GM21619 (cell line): ENCODE data around the gene IPO5.
"Not testable (repeated sequence)": the region's sequence is repeated elsewhere in the genome, so short reads cannot be mapped to it uniquely, and the experiment has no call there.

Source experiments
- ATAC-seq: cut with Tn5 transposase; IDR thresholded peaks from one replicate; pipeline ENCODE4 v1.9.1; 2021; ENCODE audit not compliant: unreplicated experiment

IPO5 gene

GRCh38 chr13:97948041-97948440 lies 5.4 kb upstream of the IPO5 start:
- no peak for ATAC-seq

GRCh38 chr13:97949316-97949715 lies 4.2 kb upstream of the IPO5 start:
- ATAC-seq = not testable (repeated sequence)

DNA sequence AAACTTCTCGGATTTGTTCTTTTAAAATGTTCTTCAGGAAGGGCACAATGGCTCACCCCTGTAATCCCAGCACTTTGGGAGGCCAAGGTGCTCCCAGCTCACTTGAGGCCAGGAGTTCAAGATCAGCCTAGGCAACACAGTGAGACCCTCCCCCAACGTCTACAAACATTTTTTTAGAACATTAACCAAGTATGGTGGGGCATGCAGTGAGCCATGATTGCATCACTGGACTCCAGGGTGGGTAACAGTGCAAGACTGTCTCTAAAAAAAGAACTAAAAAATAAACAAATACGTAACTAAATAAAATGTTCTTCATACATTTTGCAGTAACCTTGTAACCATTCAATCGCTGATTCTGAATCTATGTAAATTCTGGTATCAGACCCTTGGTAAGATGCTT lies 2.1 kb upstream of the IPO5 start:
- no peak for ATAC-seq

DNA sequence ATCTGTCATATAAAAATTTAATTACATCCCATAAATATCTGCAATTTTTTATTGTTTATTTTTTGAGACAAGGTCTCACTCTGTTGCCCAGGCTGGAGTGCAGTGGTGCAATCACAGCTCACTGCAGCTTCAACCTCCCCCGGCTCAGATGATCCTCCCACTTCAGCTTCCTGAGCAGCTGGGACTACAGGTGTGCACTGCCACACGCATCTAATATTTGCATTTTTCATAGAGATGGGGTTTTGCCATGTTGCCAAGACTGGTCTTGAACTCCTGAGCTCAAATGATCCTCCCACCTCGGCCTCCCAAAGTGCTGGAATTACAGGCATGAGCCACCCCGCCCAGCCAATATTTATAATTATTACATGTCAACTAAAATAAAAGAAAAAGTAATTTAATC lies 644 bp upstream of the IPO5 start:
- ATAC-seq = peak; percentile 77

- ATAC-seq = no peak
Observed at GRCh38 chr13:97961340-97961739, 7.9 kb downstream of the IPO5 start.

- ATAC-seq = no peak
Observed at GRCh38 chr13:97962887-97963286, 9.4 kb downstream of the IPO5 start.

GRCh38 chr13:97967226-97967625 lies 13.8 kb downstream of the IPO5 start:
- ATAC-seq = no peak

DNA sequence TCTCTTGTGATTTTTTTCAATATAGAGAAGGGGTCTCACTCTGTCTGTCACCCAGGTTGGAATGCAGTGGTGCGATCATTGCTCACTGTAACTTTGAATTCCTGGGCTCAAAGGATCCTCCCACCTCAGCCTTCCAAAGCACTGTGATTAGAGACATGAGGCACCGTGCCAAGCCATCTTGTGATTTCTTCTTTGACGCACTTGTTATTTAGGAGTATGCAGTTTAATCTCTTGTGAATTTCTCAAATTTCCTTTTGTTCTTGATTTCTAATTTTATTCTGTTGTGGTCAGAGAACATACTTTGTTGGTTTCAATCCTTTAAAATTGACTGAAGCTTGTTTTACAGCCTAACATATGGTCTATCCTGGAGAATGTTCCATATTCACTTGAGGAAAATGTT lies 14.5 kb downstream of the IPO5 start:
- no peak for ATAC-seq

- no peak for ATAC-seq
Observed at GRCh38 chr13:97971519-97971918, 18.0 kb downstream of the IPO5 start.

- ATAC-seq = no peak
Observed at GRCh38 chr13:97974773-97975172, 21.3 kb downstream of the IPO5 start.

DNA sequence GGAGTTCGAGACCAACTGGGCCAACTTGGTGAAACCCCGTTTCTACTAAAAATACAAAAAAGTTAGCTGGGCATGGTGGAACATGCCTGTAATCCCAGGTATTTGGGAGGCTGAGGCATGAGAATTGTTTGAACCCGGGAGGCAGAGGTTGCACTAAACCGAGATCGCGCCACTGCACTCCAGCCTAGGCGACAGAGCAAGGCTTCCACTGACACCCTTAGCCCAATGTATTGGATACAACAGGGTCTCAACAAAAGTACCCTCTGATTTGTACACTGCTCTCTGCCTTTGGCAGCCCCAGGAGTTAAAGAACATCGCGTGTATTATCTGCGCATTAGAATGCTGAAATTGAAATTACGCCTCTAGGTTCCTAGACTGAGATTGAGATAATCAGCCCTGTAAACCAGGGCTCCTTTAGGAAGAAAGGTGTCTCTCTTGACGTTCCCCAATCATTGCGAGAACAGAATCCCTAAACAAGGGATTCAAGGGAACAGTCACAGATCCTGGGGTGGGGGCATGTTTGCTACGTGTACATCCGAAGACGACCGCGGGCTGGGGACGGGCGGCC lies 21.9 kb downstream of the IPO5 start:
- ATAC-seq = peak; percentile 1

DNA sequence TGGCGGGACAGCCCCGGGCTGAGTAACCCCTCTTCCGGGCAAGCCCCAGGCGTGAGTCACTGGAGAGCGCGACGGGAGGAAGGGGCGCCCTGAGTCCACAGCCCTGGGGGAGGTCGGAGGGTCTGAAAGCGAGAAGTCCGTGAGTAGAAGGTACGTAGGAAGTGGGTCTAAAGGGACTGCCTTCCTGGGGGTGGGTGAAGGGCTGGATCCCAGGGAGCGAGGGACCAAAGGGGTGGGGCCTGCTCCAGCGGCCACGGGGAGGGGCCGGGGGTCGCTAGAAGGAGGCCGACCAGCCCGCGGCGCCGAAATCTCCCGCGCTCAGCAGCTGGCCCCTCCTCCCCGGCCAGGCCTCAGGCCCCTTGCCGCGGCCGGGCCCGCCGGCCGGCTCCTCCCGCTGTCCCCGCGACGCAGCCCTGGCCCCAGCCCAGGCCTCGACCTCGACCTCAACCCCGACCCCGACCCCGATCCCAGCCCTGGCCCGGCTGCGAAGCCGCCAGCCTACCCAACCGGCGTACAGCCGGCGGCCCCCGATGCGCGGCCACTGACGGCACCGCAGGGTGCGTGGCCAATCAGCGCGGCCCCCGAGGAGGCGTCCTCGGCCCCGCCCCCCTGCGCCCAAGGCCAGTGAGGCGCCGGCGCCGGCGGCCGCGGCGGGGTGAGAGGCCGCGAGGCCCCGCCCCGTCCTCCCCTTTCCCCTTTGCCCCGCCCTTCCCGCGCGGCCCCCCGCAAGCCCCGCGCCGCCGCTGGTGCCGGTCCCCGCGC lies 22.6 kb downstream of the IPO5 start:
- peak; percentile 85 for ATAC-seq

DNA sequence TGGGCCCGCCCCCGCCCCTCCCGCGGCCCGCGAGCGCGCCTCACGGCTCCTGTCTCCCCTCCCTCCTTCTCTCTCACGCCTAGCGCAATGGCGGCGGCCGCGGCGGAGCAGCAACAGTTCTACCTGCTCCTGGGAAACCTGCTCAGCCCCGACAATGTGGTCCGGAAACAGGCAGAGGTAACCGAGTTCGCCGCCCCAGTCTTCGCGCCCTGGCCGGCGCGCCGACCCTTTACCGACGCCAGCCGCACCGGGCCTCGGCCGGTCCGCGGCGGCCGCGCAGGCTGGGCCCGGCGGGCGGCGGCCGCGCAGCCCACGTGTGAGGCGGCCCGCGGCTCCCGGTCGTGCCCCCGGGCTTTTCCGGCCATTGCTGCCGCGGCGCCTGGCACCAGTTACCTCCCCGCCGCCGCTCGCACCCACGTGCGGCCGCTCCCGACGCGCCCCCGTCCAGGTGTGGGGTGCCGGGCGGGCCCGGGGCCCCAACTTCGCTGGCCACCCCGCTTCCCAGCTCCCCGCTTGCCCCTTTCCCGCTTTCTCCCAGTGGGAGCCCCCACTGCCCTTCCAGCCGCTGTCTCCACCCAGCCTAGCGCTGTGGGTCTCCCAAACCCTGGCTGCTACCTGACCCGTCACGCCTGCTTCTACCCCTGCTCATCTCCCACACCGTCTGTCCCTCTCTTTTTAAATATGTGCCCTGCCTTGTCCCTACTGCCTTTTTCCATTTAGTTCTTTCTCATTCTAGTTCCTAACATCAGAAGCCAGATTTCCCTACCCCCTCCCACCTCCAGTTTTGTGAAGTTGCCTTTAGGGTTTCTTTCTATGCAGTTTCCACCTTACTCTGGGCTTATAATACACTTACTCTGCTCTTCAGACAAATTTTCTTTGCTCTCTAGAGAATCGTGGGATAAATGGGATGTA lies 23.4 kb downstream of the IPO5 start:
- ATAC-seq = peak; percentile 27

- no peak for ATAC-seq
Observed at GRCh38 chr13:97977982-97978381, 24.5 kb downstream of the IPO5 start.

DNA sequence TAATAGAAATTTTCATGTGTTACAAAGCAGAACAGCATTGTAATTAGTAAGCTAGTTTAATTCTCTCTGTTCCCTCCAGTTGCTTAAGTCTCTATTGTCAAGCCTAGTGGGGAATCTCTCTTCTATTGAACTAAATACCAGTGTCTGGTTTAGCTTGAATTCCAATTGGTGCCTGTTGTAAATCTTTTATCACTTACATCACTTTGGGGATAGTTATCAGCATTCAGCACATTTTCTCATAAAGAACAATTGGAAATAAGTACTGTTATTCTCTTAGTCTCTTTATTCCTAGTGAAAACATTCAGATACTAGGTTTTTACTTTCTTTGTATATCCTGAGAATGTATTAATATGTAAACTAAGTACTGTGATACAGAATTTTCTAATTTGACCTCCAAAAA lies 25.2 kb downstream of the IPO5 start:
- no peak for ATAC-seq

GRCh38 chr13:97979051-97979450 lies 25.6 kb downstream of the IPO5 start:
- ATAC-seq = no peak

DNA sequence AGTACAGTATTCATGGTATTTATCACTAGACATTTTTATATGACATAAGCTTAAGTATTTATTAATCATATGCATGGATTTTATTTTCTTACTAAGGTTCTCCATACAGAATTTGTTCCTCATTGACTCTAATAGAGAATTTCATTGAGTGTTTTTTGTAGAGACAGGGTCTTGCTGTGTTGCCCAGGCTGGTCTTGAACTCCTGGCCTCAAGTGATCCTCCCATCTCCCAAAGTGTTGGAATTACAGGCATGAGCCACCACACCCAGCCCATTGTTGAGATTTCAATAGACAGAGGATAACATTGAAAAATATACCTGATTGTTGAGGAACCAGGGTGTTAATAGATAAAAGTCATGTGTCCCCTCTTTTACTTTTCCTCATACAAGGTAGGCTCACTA lies 26.1 kb downstream of the IPO5 start:
- ATAC-seq = no peak

DNA sequence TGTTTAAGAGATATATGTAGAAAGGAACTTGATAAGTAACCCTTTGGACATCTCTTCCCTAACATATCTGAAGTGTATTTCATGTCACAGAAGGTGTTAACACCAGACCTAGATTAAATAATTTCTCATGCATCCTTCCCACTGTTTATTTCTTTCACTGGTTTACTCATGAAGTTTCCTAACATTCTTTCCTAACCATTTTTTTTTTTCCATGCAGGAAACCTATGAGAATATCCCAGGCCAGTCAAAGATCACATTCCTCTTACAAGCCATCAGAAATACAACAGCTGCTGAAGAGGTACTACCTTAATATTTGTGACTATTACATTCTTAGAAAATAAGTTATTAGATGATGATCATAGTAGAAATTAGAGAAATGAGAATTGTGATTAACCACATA lies 28.8 kb downstream of the IPO5 start:
- ATAC-seq = no peak

DNA sequence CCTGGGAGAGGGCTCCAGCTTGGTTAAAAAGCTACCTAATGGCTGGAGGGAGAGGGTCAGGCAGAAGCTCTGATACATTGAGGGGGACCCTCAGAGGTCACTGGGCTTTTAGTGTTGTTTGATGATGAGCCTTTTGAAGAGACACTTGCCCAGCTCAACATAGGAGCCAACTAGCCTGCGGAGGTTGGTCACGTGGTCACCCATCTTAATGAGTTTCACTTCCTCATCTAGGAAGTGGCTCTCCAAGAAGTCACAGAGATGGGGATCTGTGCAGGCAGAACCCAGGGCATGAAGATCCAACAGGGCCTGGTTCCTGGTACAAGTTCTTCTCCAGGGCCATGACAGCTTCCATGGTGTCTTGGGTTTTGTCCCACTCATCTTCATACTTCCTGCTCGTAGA lies 33.4 kb downstream of the IPO5 start:
- ATAC-seq = peak; percentile 86

GRCh38 chr13:97999653-98000052 lies 46.2 kb downstream of the IPO5 start:
- ATAC-seq = no peak

DNA sequence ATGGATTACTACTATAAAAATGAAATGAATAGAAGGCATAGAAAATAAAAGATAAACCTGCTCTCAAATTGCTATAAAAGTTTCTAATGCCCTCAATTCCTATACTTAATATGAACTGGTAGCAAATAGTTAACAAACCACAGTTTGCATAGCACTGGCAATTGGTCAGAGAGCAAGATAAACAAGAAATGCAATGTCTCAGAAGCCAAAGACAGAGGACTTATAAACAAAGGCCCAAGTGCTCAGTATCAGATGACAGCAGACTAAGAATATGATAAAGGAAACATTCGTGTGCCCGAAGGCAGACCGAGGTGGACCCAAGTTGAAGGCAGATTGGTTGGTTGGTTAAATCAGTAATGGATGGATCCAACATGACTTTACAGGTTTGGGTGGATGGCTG lies 50.6 kb downstream of the IPO5 start:
- no peak for ATAC-seq

GRCh38 chr13:98004997-98005396 lies 51.5 kb downstream of the IPO5 start:
- ATAC-seq = not testable (repeated sequence)
